ENCODE measurements around the gene BGLAP.

GRCh38 chr1:156282479-156283222 lies 40.7 kb downstream of the BGLAP start, which contains the start of gene SMG5:
- TF ChIP-seq, protein P1, sequence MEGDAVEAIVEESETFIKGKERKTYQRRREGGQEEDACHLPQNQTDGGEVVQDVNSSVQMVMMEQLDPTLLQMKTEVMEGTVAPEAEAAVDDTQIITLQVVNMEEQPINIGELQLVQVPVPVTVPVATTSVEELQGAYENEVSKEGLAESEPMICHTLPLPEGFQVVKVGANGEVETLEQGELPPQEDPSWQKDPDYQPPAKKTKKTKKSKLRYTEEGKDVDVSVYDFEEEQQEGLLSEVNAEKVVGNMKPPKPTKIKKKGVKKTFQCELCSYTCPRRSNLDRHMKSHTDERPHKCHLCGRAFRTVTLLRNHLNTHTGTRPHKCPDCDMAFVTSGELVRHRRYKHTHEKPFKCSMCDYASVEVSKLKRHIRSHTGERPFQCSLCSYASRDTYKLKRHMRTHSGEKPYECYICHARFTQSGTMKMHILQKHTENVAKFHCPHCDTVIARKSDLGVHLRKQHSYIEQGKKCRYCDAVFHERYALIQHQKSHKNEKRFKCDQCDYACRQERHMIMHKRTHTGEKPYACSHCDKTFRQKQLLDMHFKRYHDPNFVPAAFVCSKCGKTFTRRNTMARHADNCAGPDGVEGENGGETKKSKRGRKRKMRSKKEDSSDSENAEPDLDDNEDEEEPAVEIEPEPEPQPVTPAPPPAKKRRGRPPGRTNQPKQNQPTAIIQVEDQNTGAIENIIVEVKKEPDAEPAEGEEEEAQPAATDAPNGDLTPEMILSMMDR (IDR thresholded peaks at IDR 0.05) = no peak
- TF ChIP-seq NFYB (CRISPR knock-in tag; conservative IDR thresholded peaks at IDR 0.05; ENCODE audit: low read depth) = peak; percentile 45
- peak; percentile 88; the same call in 1 of the 2 replicates for TF ChIP-seq CBFB (CRISPR knock-in tag; IDR thresholded peaks at IDR 0.05; ENCODE audit: low read depth)
- no peak for TF ChIP-seq TEAD4 (CRISPR knock-in tag; IDR thresholded peaks at IDR 0.05)
- TF ChIP-seq, protein P2, sequence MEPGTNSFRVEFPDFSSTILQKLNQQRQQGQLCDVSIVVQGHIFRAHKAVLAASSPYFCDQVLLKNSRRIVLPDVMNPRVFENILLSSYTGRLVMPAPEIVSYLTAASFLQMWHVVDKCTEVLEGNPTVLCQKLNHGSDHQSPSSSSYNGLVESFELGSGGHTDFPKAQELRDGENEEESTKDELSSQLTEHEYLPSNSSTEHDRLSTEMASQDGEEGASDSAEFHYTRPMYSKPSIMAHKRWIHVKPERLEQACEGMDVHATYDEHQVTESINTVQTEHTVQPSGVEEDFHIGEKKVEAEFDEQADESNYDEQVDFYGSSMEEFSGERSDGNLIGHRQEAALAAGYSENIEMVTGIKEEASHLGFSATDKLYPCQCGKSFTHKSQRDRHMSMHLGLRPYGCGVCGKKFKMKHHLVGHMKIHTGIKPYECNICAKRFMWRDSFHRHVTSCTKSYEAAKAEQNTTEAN (CRISPR knock-in tag; IDR thresholded peaks at IDR 0.05) = peak; percentile 80; the same call in 1 of the 2 replicates
- TF ChIP-seq TEAD1 (CRISPR knock-in tag; IDR thresholded peaks at IDR 0.05) = peak; percentile 90; the same call in 1 of the 2 replicates

All from WTC11 (cell line).